GM18498 (cell line): ENCODE results near the gene LRRC7.
"Not testable (repeated sequence)": the region's sequence is repeated elsewhere in the genome, so short reads cannot be mapped to it uniquely, and the experiment has no call there.

Experiments used
- ATAC-seq: cut with Tn5 transposase; IDR thresholded peaks from one replicate; pipeline ENCODE4 v1.9.1; 2021; ENCODE audit warnings: mild to moderate bottlenecking, moderate library complexity; ENCODE audit not compliant: unreplicated experiment

Gene LRRC7

DNA sequence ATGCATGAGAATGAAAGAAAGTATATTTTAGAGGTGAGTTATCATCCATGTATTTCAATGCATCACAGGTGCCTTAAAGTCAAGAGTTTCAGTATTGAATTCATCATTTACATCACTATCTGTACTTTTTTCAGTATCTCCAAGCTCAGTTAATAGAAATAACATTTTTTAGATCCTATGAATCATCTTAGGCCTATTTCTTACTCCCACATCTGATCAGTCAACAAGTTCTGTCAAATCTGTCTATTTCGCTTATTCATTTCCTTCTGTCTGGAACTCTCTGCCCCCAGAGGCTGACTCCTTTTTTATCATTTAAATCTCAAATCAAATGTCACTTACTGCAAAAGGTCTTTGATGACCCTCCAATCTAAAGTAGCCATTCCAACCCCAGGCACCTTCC, 295.2 kb downstream of the LRRC7 start:
- no peak for ATAC-seq

DNA sequence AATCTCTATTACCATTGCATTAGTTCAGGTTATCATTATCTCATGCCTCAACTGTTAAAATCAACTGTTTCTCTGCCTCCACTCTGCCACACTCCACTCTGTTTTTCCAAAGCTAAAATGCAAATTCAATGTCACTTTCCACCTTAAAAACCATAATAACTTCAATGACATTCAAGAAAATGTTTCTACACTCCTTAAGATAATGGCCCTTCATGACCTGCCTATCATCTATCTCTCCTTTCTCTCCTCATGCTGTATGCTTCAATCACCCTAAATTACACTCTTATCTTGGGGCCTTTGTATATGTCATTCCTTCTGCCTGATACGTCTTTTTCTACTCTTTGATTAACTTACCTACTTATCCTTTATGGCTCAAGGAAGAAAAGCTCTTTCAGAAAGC, 296.0 kb downstream of the LRRC7 start:
- ATAC-seq: no peak

DNA sequence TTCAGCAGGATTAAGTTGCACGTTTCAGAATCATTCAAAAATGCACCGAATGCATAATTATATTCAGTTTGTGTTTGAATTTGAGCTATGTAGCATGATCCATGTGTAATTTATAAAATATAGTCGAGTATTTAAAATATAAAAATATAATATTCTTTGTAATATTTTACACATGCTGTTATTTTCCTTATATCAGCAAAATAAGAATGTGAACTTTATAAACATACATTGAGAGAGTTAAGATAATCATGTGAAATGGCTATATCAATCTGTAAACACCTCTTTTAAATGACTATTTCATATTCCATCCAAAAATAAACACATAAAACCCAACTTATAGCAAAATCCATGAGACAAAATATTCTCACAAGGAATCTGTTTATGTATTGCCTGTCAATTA, 303.7 kb downstream of the LRRC7 start:
- ATAC-seq: no peak

DNA sequence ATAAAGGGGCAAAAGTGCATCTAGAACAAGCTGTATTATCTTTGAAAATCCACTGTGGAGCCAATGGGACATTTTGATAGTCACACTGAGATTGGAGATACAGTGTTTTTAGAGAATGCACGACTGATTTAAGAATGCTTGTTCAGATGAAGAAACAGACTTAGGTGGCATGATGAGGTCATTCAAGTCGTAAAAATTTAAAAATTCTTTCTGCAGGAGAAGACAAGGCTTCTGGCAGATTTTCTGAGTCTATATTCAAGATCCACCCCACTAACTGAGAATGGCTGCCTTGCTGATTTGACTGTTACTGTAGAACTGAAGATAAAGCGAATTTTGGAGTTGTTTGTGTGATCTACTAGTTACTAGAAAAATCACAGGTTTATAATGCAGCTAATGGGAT, 310.6 kb downstream of the LRRC7 start:
- ATAC-seq: no peak

DNA sequence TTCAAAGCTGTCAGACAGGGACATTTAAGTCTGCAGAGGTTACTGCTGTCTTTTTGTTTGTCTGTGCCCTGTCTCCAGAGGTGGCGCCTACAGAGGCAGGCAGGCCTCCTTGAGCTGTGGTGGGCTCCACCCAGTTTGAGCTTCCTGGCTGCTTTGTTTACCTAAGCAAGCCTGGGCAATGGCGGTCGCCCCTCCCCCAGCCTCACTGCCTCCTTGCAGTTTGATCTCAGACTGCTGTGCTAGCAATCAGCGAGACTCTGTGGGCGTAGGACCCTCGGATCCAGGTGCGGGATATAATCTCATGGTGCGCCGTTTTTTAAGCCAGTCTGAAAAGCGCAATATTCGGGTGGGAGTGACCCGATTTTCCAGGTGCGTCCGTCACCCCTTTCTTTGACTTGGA, 320.3 kb downstream of the LRRC7 start:
- not testable (repeated sequence) for ATAC-seq

DNA sequence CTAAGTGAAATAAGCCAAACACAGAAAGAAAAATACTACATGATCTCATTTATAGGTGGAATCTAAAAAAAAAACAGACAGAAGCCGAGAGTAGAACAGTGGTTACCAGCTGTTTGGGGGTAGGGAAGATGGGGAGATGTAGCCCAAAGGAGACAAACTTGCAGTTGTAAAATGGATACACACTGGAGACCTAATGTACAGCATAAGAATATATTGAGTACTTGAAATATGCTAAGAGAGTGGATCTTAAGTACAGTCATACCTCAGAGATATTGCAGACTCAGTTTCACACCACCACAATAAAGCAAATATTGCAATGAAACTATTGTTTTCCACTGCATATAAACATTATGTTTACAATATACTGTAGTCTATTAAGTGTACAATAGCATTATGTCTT, 320.9 kb downstream of the LRRC7 start:
- no peak for ATAC-seq

DNA sequence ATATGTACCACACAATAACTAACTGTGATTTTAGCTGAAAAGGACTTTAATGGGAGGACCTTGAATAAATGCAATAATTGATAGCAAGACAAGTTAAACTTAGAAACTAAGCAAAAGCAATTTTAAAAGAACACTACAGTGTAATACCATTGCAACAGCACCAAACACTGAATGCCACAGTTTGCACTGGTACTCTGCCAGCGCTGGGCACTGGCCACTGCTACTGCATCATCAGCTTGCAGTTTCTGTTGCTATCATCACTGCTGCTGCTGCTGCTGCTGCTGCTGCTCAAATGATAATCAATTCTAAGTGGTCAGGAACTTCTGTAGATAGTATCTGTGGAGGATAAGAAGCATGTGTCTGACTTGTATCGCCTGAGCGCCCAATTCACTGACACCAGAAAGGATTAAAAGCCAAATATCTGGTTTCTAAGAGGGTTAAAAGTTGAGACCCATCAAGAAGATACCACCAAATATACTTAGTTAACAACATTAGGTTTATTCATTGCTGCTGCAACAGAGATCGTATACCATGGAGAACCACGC, 330.8 kb downstream of the LRRC7 start:
- no peak for ATAC-seq

DNA sequence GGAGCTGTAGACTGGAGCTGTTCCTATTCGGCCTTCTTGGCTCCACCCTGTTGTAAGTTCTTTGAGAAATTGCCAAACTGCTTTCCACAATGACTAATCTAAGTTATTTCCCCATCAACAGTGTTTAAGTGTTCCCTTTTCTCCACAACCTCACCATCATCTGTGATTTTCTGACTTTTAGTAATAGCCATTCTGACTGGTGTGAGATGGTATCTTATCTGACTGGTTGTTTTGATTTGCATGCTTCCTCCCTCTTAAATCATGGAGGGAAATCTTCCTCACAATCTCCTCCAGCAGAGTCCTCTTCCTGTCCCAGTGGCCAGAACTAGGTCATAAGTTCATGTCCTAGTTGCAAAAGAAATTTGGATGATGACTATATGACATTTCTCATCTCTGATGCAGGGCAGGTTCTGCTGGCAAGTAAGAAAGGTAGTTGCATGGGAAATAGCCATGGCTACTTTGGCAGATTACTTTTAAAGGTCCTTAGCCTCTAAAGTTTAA, 343.6 kb downstream of the LRRC7 start:
- ATAC-seq: no peak

DNA sequence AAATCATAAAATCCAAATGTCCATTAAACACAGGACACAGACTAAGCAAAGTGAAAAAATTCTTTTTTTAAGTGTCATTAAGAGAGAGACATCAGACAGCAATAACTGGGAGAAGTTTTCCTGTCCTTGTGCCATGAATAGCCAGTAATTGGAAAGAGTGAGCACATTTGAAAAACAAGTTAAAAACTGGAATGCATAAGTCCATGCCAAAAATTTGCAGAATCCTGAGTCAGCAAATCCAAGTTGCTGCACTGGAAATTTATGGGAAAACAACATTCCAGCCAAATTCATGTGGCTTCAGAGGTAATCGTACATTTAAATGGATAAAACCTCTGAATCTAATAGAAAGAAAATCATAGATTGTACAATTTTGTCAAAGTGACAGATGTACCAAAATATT, 346.3 kb downstream of the LRRC7 start:
- ATAC-seq: no peak

DNA sequence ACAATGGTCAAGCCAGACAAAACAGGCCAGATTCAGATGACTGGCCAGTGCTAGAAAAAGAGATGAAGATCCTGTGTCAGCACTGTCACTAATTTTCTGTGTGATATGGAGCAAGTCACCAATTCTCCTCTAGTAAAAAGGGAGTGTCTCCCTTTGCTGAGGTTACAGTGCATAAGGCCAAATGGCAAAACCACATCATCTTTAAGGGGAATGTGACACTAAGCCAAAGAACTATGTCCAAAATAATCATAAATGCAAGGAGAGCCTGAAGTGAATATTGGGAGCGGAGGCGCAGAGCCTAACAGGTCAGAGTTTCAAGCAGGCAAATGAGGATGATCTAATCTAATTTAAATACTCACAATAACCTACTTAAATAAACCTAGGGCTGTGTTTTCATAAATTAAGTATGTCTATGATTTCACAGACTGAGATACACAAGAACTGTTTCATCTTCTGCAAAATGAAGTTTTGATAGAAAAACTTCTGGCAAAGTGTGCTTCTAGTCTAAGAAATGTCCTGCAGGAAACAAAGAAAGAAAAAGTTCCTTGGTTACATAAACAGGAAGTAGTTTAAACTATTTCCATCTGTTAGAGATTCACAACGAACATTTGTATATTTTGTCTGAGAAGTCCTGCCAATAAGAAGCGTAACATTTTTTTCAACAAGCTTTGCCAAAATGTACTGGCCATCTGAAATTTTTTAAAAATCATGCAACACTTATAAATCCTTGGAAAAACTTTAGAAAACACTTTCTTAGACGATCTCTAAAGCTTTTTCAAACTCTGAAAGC, 347.4 kb downstream of the LRRC7 start:
- ATAC-seq: no peak

DNA sequence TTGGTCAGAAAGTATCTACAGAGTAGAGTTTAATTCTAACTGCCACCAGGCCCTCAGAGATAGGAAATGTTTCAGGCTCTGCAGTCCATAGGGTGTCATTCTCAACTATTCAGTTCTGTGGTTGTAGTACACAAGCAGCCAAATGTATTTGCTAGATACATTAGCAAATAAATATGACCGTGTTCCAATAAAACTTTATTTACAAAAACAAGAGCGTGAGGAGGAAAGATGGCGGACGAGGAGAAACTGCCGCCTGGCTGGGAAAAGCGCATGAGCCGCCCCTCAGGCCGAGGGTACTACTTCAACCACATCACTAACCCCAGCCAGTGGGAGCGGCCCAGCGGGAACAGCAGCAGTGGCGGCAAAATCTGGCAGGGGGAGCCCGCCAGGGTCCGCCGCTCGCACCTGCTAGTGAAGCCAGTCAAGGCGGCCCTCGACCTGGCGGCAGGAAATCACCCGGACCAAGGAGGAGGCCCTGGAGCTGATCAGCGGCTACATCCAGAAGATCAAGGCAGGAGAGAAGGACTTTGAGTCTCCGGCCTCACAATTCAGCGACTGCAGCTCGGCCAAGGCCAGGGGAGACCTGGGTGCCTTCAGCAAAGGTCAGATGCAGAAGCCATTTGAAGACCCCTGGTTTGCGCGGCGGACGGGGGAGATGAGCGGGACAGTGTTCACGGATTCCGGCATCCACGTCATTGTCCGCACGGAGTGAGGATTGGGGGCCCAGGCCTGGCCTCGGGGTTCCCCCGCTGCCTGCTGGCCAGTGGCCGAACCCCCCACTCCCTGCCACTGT, 351.6 kb downstream of the LRRC7 start:
- ATAC-seq: no peak

DNA sequence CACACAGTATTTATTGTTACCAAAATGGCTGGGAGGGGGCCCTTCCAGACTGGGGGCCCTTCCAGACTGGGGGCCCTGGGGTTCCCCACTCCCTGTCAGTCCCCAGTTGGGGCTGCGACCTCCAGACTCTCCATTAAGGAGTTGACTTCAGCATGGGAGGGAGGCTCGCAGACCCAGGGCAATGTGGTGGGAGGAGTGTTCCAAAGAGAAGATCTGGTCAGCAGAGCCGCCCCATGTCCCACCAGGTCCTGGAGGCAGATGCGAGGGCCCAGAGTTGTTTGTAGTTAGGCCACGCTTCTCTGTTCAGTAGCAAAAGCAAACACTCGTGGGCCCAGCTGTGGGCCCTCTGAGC, 352.2 kb downstream of the LRRC7 start:
- ATAC-seq: no peak

DNA sequence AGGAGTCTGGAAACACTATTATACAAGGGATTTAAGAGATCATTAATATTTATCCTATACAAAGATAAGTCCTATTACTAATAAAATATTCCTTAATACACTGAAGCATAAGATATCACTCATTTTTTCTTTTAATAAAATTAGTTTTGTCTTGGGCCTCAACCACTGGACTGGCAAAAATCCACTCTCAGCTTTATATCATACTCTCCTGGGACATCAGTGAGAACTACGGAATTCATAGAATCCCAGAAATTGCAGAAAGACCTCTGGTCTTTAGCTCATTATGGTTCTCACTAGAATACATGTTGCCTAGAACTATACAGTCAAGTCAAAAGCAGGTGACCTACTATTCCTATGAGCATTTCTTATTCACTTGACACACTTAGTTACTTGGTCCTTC, 352.7 kb downstream of the LRRC7 start:
- no peak for ATAC-seq

DNA sequence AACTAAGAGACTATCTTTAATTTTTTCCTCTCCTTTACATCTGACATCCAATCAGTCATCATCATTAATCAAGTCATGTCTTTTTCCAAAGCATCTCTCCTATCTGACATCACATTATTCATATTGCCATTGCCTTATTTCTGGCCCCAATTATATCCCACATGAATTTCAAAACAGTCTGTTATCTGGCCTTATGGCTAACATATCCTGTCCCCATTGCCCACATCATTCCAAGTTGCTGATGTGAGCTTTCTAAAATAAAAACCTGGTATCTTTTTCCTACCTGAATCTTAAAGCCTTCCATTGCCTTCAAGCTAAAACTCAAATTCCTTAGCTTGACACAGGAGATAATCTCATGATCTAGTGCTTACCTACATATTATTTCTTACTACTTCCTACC, 353.8 kb downstream of the LRRC7 start:
- ATAC-seq: no peak

DNA sequence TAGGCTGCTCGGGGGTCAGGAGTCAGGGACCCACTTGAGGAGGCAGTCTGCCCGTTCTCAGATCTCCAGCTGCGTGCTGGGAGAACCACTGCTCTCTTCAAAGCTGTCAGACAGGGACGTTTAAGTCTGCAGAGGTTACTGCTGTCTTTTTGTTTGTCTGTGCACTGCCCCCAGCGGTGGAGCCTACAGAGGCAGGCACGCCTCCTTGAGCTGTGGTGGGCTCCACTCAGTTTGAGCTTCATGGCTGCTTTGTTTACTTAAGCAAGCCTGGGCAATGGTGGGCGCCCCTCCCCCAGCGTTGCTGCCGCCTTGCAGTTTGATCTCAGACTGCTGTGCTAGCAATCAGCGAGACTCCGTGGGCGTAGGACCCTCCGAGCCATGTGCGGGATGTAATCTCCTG, 360.5 kb downstream of the LRRC7 start:
- ATAC-seq: not testable (repeated sequence)

DNA sequence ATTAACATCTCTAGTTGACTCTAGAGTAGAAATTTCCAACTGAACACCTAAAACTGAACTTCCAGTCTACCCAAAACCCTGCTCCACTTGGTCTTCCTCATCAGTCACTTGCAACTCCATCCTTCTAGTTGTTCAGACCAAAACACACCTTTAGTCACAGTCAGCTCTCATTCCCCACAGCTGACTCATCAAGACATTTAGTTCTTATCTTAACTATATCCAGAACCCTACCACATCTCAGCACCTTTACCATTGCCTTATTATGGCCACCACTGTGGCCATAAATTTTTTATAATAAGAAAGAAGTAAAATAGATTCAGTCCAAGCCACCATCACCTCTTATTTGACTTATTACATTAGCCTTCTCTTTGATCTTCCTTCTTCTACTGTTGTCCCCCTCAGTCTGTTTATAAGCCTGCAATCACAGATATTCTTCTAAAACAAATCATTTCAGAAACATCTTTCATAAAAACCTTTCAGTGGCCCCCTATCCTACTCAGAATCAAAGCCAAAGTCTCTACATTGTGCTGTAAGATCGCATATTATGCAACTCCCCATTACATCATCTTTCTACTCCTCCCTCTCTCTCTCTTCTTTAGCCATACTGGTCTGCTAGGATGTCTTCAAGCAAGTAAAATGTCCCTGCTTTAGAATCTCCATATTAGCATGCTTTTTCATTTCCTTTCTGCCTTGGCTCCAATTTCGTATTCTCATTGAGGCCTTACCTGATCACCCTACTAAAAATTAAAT, 361.8 kb downstream of the LRRC7 start:
- ATAC-seq: no peak

DNA sequence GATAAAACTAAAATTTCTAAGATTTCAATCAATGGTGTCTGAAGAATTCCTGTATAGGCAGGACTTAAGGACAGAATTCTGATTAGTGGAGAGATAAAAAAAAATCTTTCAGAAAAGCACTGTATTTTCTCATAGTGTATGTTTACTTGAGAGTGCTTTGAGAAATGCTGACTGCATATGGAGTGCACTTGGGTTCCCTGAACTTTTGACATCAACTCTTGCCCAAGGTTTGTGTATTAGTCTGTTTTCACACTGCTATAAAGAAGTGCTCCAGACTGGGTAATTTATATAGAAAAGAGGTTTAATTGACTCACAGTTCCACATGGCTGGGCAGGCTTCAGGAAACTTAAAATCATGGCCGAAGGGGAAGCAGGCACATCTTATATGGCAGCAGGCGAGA, 362.7 kb downstream of the LRRC7 start:
- no peak for ATAC-seq

DNA sequence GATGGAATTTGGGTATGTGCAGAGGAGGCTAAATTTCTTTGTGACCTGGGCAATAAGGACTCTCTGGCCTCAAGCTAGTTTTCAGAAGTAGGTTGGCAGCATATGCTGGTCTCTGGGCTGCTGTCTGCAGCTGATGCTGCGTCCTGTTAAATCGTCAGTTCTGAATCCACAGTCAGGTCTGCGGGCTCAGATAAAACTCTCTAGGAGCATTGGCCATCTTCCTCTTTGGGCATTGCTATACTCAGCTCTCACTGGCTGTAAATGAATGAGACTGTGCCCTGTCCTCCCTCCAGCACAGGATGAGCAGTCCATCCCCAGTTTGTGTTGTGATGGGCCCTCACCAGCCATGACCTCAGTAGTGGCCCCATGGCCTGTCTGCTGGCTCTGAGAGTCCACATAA, 365.0 kb downstream of the LRRC7 start:
- ATAC-seq: no peak

DNA sequence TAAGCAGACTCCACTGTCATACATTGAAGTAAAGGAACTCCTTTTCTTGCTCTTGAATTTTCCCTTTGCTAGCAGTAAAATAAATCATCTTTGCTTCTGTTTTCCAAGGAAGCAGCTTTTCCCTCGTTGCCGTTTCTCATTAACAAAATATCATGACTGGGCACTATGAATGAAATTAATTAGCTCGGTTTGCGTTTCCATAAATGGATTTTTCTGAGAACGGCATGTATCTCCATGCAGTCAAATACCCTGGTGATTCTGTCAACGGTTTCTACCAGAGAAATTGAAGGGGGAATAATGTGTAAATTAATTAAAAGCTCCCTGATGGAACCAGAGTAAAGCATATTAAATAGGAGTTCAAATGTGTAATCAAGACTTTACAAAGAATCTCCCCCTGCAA, 372.5 kb downstream of the LRRC7 start:
- ATAC-seq: no peak

DNA sequence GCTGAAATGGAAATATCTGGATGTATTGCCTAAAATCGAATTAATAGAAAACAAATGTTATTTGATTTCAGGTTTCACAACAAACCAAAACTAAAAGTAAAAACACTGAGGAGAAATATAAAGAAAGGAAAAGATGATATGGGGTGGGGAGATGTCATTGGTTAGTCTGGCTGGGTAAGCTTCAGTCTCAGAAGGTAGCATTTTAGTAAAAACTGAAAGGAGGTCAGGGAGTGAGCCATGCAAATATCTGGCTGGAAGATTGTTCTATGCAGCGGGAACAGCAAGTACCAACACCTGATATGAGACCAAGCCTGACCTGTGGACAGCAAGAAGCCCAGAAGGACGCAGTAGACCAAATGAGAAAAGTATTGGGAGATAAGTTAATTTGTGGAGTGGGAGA, 373.1 kb downstream of the LRRC7 start:
- ATAC-seq: no peak

DNA sequence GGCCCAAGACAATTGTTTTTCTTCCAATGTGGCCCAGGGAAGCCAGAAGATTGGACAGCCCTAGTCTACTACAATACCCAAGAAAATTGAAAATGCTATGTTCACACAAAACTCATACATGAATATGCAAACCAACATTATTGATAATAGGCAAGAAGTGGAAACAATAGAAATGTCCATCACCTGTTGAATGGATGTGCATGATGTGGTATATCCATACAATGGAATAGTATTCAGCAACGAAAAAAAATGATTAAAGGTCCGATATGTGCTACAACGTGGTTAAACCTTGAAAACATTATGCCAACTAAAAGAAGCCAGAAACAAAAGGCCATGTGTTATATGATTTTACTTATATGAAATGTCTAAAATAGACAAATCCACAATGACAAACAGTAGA, 375.3 kb downstream of the LRRC7 start:
- no peak for ATAC-seq
